NCI-H446 treated with DMSO at 0.1 percent for 48 hours (cell line): ENCODE data around the gene GCNT4.
A peak's percentile ranks its signal among the peaks of the same experiment; 100 is the strongest.

Experiments
- DNase-seq: peaks from one replicate; lab custom pipeline; 2025; lab: John Stamatoyannopoulos, UW

The GCNT4 gene

GRCh38 chr5:75050415-75050814 is 1.9 kb downstream of the GCNT4 start:
- DNase-seq, result no peak

DNA sequence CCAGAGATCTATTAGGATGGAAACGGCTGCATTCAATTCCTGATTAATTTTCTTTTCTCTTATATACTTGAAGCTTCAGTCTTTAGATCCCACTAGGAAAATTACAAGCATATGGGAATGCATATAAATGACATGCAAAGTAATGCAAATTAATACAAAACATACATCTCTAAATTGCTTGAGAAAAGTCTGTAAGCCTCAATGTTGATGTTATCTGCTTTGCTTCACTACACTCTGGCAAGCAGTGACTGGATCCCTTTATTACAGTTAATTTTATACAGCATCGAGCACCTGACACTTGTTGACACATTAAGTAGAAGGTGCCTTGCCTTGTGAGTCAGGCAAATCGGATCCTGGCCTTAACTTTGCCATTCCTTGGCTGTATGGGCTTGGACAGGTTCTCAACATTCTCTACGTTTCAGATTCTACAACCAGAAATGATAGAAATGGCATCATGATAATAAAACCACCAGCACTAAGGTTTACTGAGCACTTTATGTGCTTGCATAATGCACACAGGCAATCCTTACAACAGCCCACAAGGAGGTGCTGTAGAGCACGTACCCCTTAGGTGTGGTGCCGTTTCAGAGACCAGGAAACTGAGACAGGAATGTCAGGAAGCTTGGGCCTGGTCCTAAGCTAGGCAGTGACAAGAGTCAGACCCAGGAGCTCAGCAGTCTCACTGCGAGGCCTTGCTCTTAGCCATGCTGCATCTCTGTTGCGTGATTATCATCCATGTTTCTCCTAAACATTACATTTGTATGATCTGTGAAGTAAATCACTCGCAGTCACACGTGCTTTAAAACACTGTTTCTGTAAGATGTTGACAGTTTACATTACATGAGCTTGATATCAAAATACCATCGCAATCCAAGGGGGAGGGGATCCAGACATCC is 2.7 kb downstream of the GCNT4 start:
- no peak for DNase-seq

GRCh38 chr5:75048457-75048953 is 3.9 kb downstream of the GCNT4 start:
- no peak for DNase-seq

- no peak for DNase-seq
Observed at GRCh38 chr5:75047356-75047755, 5.0 kb downstream of the GCNT4 start.

DNA sequence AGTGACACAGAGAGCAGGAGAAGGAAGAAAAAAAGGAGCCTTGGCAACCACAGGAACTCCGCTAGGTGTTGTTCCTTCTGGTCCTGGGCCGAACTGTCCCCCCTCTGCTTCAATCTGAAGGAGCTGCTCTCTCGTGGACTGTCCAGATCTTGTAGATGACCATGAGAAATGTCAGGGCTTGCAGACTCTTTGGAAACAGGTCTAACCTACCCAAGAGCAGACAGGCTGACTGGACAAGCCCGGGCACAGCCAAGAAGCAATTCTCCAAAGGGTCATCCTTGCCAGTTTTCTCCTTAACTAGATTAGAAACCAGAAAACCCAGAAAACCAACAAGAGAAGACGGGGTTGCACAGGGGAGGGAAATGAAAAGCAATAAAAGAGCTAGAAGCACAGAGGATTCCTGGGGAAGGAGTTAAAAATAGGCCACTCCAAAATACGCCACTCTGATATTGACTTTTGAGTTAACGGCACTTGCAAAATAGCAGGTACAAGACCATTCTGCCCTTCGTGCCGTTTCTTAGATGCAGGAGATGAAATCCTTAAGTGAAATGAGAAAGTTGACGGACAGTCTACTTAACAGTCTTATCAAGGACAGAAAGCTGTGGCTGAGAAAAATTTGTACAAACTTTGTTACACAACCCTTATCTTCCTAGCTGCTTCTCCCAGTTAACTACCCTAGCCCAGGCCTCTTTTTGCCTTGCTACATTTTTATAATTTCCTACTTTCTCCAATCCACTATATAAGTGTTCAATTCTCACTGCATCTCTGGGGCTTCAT is 5.8 kb downstream of the GCNT4 start:
- DNase-seq, result no peak

- DNase-seq, result no peak
Observed at GRCh38 chr5:75045071-75045470, 7.3 kb downstream of the GCNT4 start.

DNA sequence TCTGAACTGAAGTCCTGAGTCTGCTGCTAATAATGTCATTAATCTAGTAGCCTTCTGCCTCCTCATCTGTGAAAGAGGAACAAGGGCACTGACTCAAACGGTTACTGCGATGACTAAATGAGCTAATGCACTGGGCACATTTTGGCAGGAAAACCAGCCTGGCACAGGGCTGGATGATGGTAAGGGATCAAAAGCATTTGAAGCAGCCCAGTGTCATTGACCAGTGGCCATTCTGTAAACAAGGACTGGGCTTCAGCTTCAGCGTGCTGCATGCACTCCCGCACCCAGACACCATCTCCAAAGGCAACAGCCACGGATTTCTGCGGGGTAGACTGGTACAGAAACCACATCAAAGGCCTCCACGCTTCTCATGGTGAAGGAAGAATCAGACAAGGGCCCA is 8.0 kb downstream of the GCNT4 start:
- DNase-seq, result no peak

DNA sequence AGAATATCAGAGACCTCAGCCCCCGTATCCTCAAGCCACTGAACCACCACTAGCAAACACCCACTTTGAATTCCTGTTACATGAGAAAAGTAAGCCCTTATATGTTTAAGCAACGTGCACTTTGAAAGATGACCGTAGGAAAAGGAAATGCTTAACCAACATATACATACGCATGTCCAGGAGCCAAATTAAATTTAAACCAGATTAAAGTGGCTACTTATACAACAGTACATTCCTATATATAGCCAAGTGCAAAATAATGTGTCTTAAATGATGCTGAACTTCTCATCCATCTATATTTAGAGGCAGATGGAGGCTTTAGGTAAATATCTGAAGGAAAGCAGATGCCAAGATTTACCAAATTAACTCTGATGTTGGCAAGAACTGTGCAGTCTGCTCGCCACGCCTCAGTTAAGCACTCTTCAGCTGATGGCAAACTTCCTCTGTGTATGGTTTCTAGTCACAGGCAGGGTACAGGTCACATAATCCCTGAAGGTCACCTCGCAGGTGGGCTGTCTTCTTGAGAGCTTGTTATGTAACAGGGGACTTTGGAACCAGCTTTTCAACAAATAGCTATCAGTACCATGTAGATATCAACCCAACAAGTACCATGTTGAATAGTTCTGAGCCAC is 8.6 kb downstream of the GCNT4 start:
- DNase-seq, result peak; percentile 1

DNA sequence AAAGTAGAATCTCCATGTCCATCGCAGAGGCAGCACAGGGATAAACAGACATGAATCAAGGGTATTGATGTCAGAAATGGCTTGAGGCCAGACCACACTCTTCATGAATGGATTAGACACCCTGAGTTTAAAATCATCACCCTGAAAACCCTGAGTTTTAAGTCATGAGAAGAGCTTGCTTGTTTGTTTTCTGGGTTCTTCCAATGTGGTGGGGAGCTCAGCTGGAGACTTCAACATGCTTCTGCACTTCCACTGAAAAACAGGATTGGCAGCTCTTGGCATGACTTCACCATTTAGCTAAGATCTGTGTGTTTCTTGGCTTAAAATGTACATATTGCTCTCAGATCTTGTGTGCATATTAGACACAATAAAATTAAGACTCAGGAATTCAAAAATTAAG is 9.8 kb downstream of the GCNT4 start:
- DNase-seq, result no peak

GRCh38 chr5:75040973-75041372 is 11.4 kb downstream of the GCNT4 start:
- no peak for DNase-seq

DNA sequence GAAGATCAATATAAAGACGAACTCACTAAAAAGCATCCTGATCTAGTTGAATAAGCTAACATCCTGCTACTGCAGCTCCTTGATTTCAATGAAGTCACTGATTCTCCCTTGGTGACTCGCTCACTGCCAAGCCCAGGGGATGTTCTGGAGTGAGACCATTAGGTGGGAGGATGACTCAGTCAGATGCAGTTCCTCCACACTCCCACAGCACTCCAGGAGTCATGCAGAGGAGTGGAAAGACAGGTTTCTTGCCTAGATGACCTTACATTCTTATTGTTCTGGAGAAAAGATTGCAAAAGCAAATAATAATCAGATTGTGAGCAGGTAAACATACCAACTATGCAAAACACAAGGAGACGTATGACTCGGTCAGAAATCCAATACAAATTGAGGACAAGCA is 15.3 kb downstream of the GCNT4 start:
- no peak for DNase-seq

DNA sequence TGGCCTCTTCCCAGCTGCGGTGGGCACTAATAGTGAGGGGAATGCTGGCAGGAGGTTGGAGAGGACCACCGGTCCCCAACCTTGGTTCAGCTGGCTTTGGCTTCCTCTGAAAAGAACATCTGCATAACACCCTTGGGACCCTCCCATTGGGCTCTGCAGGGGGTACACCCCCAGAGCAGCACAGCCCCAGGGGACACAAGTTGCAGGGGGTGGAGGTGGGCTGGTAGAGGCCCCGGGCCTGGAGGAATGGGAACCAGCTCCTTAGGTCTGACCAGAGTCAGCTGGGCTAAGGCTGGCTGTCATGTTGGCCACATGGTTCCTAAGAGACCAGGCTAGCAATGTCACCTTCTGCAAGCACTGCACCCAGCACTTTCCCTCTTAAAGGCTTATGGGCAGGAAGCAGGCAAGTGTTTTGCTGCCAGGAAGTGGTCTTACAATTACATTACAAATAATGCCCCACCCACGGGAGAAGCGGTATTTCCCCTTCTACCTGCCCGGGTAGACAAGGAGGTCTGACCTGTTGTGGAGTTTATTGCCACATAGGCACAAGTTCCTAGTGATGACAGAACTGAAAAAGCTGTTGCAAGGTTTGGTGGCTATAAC is 18.1 kb downstream of the GCNT4 start:
- DNase-seq, result no peak

DNA sequence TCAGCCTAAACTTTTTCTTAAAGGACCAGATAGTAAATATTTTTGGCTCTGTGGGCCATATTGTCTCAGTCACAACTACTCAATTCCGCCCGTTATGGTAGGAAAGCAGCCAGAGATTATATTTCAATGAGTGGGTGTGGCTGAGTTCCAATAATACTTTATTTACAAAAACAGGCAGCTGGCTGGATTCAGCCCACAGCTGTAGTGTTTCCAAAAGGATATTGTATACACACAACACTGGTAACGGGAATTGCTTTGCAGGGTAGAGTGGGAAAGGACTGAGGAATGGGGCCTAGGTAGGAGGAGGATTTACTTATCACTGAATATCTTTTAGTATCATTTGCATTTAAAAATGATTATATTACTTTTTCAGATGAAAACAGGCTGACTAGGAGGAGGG is 21.0 kb downstream of the GCNT4 start:
- DNase-seq, result no peak

DNA sequence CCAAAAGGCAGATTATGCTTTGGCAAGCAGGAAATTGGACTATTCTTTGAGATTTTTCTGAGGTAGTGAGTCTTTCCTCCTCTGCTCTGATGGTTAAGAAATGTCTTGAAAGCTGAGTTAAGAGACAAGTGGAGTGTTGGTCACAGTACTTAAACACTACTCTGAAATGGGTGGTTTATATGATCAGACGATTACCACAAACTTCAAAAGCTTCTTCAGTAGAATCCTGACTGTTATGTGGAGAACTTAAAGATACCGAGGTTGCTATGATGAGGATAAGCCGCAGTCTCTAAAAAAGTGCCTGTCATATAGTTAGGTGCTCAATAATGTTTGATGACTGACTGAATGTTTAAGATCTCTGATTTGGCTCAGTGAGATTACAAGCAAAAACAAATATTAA is 24.3 kb downstream of the GCNT4 start:
- no peak for DNase-seq

GRCh38 chr5:75023368-75024159 is 28.8 kb downstream of the GCNT4 start:
- no peak for DNase-seq

GRCh38 chr5:75021800-75022199 is 30.6 kb downstream of the GCNT4 start:
- DNase-seq, result no peak

GRCh38 chr5:75021219-75021618 is 31.1 kb downstream of the GCNT4 start:
- no peak for DNase-seq

- DNase-seq, result no peak
Observed at GRCh38 chr5:75020016-75020656, 32.2 kb downstream of the GCNT4 start.

- DNase-seq, result no peak
Observed at GRCh38 chr5:75018805-75019587, 33.4 kb downstream of the GCNT4 start.

- DNase-seq, result no peak
Observed at GRCh38 chr5:75017971-75018370, 34.4 kb downstream of the GCNT4 start.
